Measurements from ENCODE around the gene PIM1.
A peak's percentile ranks its signal among the peaks of the same experiment; 100 is the strongest.

PIM1 gene

GRCh38 chr6:37205997-37206340 is 36.0 kb downstream of the PIM1 start:
- DNase-seq (ENCODE audit: low read depth in 1 of 2, low spot score in 1 of 2): no peak
- no peak overlapping the region for H3K4me3 ChIP-seq (replicated peaks; ENCODE audit: insufficient read depth, low read length)
- H3K27ac ChIP-seq (replicated peaks): no peak overlapping the region
- no peaks in the 10 kb centered on the region for H3K27me3 ChIP-seq (ENCODE audit: insufficient read depth, poor library complexity, severe bottlenecking)
- TF ChIP-seq POLR2AphosphoS5 (IDR thresholded peaks at IDR 0.05; ENCODE audit: low read depth) (no peak), SPI1 (IDR thresholded peaks at IDR 0.05; ENCODE audit: borderline replicate concordance, low read depth) (no peak), GABPA (IDR thresholded peaks at IDR 0.05; ENCODE audit: low read depth) (no peak), REST (IDR thresholded peaks at IDR 0.05; ENCODE audit: insufficient replicate concordance, low read depth) (no peak)
- TF ChIP-seq, protein P1, sequence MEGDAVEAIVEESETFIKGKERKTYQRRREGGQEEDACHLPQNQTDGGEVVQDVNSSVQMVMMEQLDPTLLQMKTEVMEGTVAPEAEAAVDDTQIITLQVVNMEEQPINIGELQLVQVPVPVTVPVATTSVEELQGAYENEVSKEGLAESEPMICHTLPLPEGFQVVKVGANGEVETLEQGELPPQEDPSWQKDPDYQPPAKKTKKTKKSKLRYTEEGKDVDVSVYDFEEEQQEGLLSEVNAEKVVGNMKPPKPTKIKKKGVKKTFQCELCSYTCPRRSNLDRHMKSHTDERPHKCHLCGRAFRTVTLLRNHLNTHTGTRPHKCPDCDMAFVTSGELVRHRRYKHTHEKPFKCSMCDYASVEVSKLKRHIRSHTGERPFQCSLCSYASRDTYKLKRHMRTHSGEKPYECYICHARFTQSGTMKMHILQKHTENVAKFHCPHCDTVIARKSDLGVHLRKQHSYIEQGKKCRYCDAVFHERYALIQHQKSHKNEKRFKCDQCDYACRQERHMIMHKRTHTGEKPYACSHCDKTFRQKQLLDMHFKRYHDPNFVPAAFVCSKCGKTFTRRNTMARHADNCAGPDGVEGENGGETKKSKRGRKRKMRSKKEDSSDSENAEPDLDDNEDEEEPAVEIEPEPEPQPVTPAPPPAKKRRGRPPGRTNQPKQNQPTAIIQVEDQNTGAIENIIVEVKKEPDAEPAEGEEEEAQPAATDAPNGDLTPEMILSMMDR (IDR thresholded peaks at IDR 0.05; ENCODE audit: insufficient read depth, low read length): no peak

DNA sequence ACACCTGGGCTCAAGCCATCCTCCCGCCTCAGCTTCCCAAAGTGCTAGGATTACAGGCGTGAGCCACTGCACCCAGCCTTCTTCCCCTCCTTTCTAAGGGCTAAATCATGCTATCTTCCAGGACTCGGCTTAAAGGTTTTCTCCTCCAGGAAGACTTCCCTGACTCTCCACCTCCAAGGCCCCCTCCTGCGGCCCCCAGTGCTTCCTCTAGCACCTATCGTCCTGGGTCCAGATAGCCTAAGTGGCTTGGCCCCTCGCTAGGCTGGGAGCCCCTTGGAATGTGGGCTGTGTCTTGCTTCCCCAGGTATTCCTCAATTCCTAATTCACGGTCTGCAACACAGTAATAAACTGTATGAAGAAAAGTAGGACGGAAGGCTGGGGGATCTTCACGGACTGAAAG is 36.7 kb downstream of the PIM1 start:
- no peak overlapping the region for H3K27ac ChIP-seq (replicated peaks)
- no peak for TF ChIP-seq POLR2AphosphoS5 (IDR thresholded peaks at IDR 0.05; ENCODE audit: low read depth)
- no peak for TF ChIP-seq GABPA (IDR thresholded peaks at IDR 0.05; ENCODE audit: low read depth)
- no peak for TF ChIP-seq SPI1 (IDR thresholded peaks at IDR 0.05; ENCODE audit: borderline replicate concordance, low read depth)
- TF ChIP-seq, protein P1 (IDR thresholded peaks at IDR 0.05; ENCODE audit: insufficient read depth, low read length): no peak
- no peak for TF ChIP-seq REST (IDR thresholded peaks at IDR 0.05; ENCODE audit: insufficient replicate concordance, low read depth)
- DNase-seq (ENCODE audit: low read depth in 1 of 2, low spot score in 1 of 2): no peak
- no peaks in the 10 kb centered on the region for H3K27me3 ChIP-seq (ENCODE audit: insufficient read depth, poor library complexity, severe bottlenecking)
- H3K4me3 ChIP-seq (replicated peaks; ENCODE audit: insufficient read depth, low read length): no peak overlapping the region

GRCh38 chr6:37207903-37208456 is 38.0 kb downstream of the PIM1 start:
- TF ChIP-seq GABPA (IDR thresholded peaks at IDR 0.05; ENCODE audit: low read depth) (no peak), SPI1 (IDR thresholded peaks at IDR 0.05; ENCODE audit: borderline replicate concordance, low read depth) (peak; percentile 16; the same call in 1 of the 2 replicates), REST (IDR thresholded peaks at IDR 0.05; ENCODE audit: insufficient replicate concordance, low read depth) (no peak), POLR2AphosphoS5 (IDR thresholded peaks at IDR 0.05; ENCODE audit: low read depth) (no peak)
- TF ChIP-seq, protein P1 (IDR thresholded peaks at IDR 0.05; ENCODE audit: insufficient read depth, low read length): peak; percentile 70
- Histone ChIP-seq H3K27ac (replicated peaks) (no peak overlapping the region), H3K4me3 (replicated peaks; ENCODE audit: insufficient read depth, low read length) (no peak overlapping the region), H3K27me3 (ENCODE audit: insufficient read depth, poor library complexity, severe bottlenecking) (no peaks in the 10 kb centered on the region)
- DNase-seq (ENCODE audit: low read depth in 1 of 2, low spot score in 1 of 2): peak; percentile 60 to 92

Measured in HL-60 (cell line).